HepG2 (cell line): ENCODE measurements around the gene LRRC45. TPM values are rescaled to one million over a fixed set of nuclear protein-coding genes. Genes with fewer than 3 reads are reported as not detected.

Source experiments
- CAMTA2 ChIP-seq: sonication (generic); formaldehyde crosslinking; IDR thresholded peaks from 2 replicates; pipeline ENCODE4 v1.4.0; 2020; ENCODE audit warnings: mild to moderate bottlenecking, missing genetic modification reagents, borderline replicate concordance
- CBFB ChIP-seq: sonication (generic); formaldehyde crosslinking; IDR thresholded peaks from 2 replicates; pipeline ENCODE4 v1.4.0; 2020; ENCODE audit warnings: missing genetic modification reagents
- GZF1 ChIP-seq: sonication (generic); formaldehyde crosslinking; IDR thresholded peaks from 2 replicates; pipeline ENCODE4 v1.5.1; 2020; ENCODE audit warnings: mild to moderate bottlenecking, missing genetic modification reagents
- KAT7 ChIP-seq: IDR thresholded peaks from 2 replicates; pipeline ENCODE4 v1.6.1; 2018; ENCODE audit warnings: borderline replicate concordance, missing compliant biosample characterization
- MXD4 ChIP-seq: IDR thresholded peaks from 2 replicates; pipeline ENCODE4 v1.6.1; 2016; ENCODE audit warnings: mild to moderate bottlenecking, missing biosample characterization, missing genetic modification reagents
- PHB2 ChIP-seq: fragments of 450-650 bp; IDR thresholded peaks from 2 replicates; pipeline ENCODE4 v1.6.1; 2018; ENCODE audit not compliant: partially characterized antibody
- RBAK ChIP-seq: sonication (generic); formaldehyde crosslinking; IDR thresholded peaks from 2 replicates; pipeline ENCODE4 v1.5.1; 2020; ENCODE audit warnings: mild to moderate bottlenecking, missing genetic modification reagents
- SKIL ChIP-seq: sonication (generic); formaldehyde crosslinking; IDR thresholded peaks from 2 replicates; pipeline ENCODE4 v1.8.0; 2022; ENCODE audit warnings: missing genetic modification reagents, mild to moderate bottlenecking, moderate library complexity, borderline replicate concordance
- TAF1 ChIP-seq: sonication (generic); formaldehyde crosslinking; IDR thresholded peaks from 2 replicates; pipeline ENCODE4 v1.4.0; 2020; ENCODE audit warnings: missing genetic modification reagents
- THAP11 ChIP-seq: IDR thresholded peaks from 2 replicates; pipeline ENCODE4 v1.6.1; 2016; ENCODE audit warnings: missing biosample characterization, missing genetic modification reagents
- ZBTB4 ChIP-seq: sonication (generic); formaldehyde crosslinking; IDR thresholded peaks from 2 replicates; pipeline ENCODE4 v1.4.0; 2020; ENCODE audit warnings: missing genetic modification reagents, mild to moderate bottlenecking, borderline replicate concordance
- ZFP82 ChIP-seq: sonication (generic); formaldehyde crosslinking; IDR thresholded peaks from 2 replicates; pipeline ENCODE4 v1.5.1; 2020; ENCODE audit warnings: mild to moderate bottlenecking, missing genetic modification reagents, borderline replicate concordance
- ZKSCAN1 ChIP-seq: fragments of 150-350 bp; IDR thresholded peaks from 2 replicates; pipeline ENCODE4 v1.6.1; 2014; ENCODE audit warnings: low read length
- ZNF34 ChIP-seq: sonication (generic); formaldehyde crosslinking; IDR thresholded peaks from 2 replicates; pipeline ENCODE4 v1.4.0; 2020; ENCODE audit warnings: mild to moderate bottlenecking, missing genetic modification reagents, borderline replicate concordance
- ZNF572 ChIP-seq: sonication (generic); formaldehyde crosslinking; IDR thresholded peaks from 2 replicates; pipeline ENCODE4 v1.5.1; 2020; ENCODE audit warnings: mild to moderate bottlenecking, missing genetic modification reagents
- ZNF615 ChIP-seq: sonication (generic); formaldehyde crosslinking; IDR thresholded peaks from 2 replicates; pipeline ENCODE4 v1.5.0; 2020; ENCODE audit warnings: mild to moderate bottlenecking, missing genetic modification reagents, borderline replicate concordance
- ZNF737 ChIP-seq: sonication (generic); formaldehyde crosslinking; IDR thresholded peaks from 2 replicates; pipeline ENCODE4 v1.5.0; 2020; ENCODE audit warnings: missing genetic modification reagents, mild to moderate bottlenecking, borderline replicate concordance
- polyA plus RNA-seq, 8 experiments: library from polyadenylated mRNA; depleted of rRNA in 3 of 8; stranded (reverse) in 7 of 8; unstranded in 1 of 8; fragments of >200 nt; fragmentation: Illumina TruSeq in 4 of 8; extraction: Trizol in 4 of 8; gene quantifications; 2 replicates each; pipeline versions ENCODE4 v1.2.1 to v1.2.3, GENCODE V29; 2011 to 2016; ENCODE audit warnings: low read depth in 4 of 8, missing spikeins in 1 of 8, mixed read lengths in 1 of 8; ENCODE audit not compliant: insufficient read depth in 1 of 8
- total RNA-seq, 5 experiments: library from RNA; depleted of rRNA; stranded (reverse); fragments of >200 nt; fragmentation: Illumina TruSeq; extraction: Trizol; gene quantifications; 2 replicates each; pipeline ENCODE4 v1.2.3, GENCODE V29; 2016; ENCODE audit warnings: low read depth in 1 of 5
- TF ChIP-seq, protein P1 (sequence below): sonication (generic); formaldehyde crosslinking; conservative IDR thresholded peaks from 2 replicates; pipeline ENCODE4 v1.4.0; 2020; ENCODE audit warnings: missing genetic modification reagents
- TF ChIP-seq, protein P2 (sequence below): sonication (generic); formaldehyde crosslinking; IDR thresholded peaks from 2 replicates; pipeline ENCODE4 v1.8.0; 2022; ENCODE audit warnings: missing genetic modification reagents, mild to moderate bottlenecking, borderline replicate concordance
- TF ChIP-seq, protein P3 (sequence below): sonication (generic); formaldehyde crosslinking; IDR thresholded peaks from 2 replicates; pipeline ENCODE4 v1.5.1; 2020; ENCODE audit warnings: missing genetic modification reagents, mild to moderate bottlenecking, borderline replicate concordance

LRRC45 gene
- total and polyA plus RNA-seq, 2 of the 13 experiments (the other 11 are each of a cell fraction or from before 2014, with no cell fraction given), result 11.6 to 48.1 TPM

- no peak for TF ChIP-seq GZF1 (CRISPR knock-in tag)
- TF ChIP-seq CBFB, result no peak
- TF ChIP-seq, protein P1, sequence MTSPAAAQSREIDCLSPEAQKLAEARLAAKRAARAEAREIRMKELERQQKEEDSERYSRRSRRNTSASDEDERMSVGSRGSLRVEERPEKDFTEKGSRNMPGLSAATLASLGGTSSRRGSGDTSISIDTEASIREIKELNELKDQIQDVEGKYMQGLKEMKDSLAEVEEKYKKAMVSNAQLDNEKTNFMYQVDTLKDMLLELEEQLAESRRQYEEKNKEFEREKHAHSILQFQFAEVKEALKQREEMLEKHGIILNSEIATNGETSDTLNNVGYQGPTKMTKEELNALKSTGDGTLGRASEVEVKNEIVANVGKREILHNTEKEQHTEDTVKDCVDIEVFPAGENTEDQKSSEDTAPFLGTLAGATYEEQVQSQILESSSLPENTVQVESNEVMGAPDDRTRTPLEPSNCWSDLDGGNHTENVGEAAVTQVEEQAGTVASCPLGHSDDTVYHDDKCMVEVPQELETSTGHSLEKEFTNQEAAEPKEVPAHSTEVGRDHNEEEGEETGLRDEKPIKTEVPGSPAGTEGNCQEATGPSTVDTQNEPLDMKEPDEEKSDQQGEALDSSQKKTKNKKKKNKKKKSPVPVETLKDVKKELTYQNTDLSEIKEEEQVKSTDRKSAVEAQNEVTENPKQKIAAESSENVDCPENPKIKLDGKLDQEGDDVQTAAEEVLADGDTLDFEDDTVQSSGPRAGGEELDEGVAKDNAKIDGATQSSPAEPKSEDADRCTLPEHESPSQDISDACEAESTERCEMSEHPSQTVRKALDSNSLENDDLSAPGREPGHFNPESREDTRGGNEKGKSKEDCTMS, result no peak
- TF ChIP-seq, protein P2, sequence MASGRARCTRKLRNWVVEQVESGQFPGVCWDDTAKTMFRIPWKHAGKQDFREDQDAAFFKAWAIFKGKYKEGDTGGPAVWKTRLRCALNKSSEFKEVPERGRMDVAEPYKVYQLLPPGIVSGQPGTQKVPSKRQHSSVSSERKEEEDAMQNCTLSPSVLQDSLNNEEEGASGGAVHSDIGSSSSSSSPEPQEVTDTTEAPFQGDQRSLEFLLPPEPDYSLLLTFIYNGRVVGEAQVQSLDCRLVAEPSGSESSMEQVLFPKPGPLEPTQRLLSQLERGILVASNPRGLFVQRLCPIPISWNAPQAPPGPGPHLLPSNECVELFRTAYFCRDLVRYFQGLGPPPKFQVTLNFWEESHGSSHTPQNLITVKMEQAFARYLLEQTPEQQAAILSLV, result 0 out of 2 replicates have a peak, but pooled peaks have one; percentile 50
- no peak for TF ChIP-seq ZKSCAN1
- TF ChIP-seq RBAK, result no peak
- no peak for TF ChIP-seq MXD4 (CRISPR knock-in tag)
- TF ChIP-seq KAT7 (CRISPR knock-in tag), result no peak
- no peak for TF ChIP-seq ZBTB4
- TF ChIP-seq CAMTA2 (CRISPR knock-in tag), result no peak; the same call in 1 of the 2 replicates
- no peak for TF ChIP-seq TAF1 (CRISPR knock-in tag)
- TF ChIP-seq, protein P3, sequence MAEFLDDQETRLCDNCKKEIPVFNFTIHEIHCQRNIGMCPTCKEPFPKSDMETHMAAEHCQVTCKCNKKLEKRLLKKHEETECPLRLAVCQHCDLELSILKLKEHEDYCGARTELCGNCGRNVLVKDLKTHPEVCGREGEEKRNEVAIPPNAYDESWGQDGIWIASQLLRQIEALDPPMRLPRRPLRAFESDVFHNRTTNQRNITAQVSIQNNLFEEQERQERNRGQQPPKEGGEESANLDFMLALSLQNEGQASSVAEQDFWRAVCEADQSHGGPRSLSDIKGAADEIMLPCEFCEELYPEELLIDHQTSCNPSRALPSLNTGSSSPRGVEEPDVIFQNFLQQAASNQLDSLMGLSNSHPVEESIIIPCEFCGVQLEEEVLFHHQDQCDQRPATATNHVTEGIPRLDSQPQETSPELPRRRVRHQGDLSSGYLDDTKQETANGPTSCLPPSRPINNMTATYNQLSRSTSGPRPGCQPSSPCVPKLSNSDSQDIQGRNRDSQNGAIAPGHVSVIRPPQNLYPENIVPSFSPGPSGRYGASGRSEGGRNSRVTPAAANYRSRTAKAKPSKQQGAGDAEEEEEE (CRISPR knock-in tag), result no peak
- no peak for TF ChIP-seq ZFP82 (CRISPR knock-in tag)
- no peak for TF ChIP-seq THAP11 (CRISPR knock-in tag)
- no peak for TF ChIP-seq ZNF737 (CRISPR knock-in tag)
- TF ChIP-seq PHB2, result no peak
- peak; percentile 45; the same call in 1 of the 2 replicates for TF ChIP-seq ZNF34 (CRISPR knock-in tag)
- TF ChIP-seq ZNF572, result no peak
- TF ChIP-seq SKIL (CRISPR knock-in tag), result no peak
- 0 out of 2 replicates have a peak, but pooled peaks have one; percentile 26 for TF ChIP-seq ZNF615 (CRISPR knock-in tag)
These were observed 1.2 kb upstream of the LRRC45 start (continued) for GRCh38 chr17:82021900-82022309.
